Activated CD8-positive, alpha-beta memory T cell treated with anti-CD3 and anti-CD28 coated beads for 24 hours (primary cell): ENCODE results near the gene FAM114A2.

Experiments used
- DNase-seq: peaks from one replicate; pipeline ENCODE4 v3.0.0-alpha.2; 2020

The FAM114A2 gene

GRCh38 chr5:153981905-153982605 is 56.7 kb downstream of the FAM114A2 start:
- no peak for DNase-seq

DNA sequence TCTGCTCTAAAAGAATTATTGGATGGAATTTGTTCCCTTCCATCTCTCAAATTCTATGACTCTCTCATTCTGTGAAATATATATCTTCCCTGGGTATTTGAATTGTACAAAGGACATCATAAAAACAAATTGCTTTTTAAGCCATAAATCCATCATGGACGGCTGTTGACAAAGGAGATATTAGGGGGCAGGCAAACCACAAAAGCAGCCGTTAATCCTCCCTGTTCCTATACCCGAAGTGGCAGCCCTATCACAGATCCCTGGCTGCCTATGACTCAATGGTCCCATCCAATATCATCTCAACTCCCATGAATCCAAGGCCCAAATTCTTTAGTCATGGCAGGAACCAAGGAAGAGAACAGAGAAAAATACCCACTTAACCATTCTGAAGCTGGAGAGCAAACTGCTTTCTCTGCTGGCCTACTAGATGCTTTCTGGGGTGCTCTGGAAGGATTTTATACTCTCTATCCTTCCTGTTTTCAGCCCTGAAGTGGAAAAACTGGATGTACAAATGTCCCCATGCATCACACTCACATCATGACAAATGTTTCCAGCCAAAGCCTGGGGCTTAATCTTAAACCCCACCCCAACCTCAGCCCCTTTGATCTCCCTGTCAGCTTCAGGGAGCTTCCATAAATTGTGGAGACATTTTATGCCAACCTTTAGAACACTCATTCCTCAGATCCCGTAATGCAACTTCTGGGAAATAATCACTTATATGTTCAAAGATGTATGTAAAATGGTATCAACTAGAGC is 59.5 kb downstream of the FAM114A2 start:
- DNase-seq, result no peak

GRCh38 chr5:153974813-153975163 is 63.9 kb downstream of the FAM114A2 start:
- no peak for DNase-seq

- no peak for DNase-seq
Measured at GRCh38 chr5:153974131-153974812, 64.4 kb downstream of the FAM114A2 start.

GRCh38 chr5:153972240-153972639 is 66.5 kb downstream of the FAM114A2 start:
- DNase-seq, result no peak

DNA sequence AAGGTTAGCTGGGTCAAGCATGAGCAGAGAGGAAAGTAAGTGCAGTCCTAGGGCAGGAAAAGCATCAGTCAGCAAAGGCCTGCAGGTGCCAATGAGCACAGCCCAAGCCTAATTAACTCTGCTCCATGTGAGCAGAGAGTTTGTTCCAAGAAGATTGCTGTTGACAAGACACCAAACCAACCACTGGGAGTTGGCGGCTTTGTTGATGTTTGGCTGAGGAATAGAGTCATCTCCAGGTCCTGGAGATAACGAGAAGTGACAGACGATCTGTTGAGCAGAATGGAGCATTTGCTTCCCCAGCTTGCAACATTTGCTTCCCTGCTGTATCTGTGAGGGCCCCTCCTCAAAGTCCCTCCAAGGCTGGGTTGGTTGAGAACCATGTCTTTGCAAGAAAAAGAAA is 68.2 kb downstream of the FAM114A2 start:
- no peak for DNase-seq

DNA sequence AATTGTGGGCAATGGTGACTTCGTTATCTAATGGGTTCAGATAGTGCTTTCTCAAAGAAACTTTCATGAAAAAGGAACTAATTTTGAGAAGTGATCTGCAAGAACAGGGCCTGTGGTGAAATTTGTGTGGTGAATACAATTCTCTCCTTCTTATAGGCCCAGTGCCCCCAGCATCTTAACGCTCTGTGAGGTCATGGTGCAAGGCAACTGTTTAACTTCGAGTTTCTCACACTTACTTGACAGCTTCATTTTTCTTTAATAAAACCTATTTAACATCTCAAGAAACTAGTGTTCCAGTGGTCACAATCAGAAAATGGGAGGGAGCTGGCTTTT is 69.2 kb downstream of the FAM114A2 start:
- no peak for DNase-seq

DNA sequence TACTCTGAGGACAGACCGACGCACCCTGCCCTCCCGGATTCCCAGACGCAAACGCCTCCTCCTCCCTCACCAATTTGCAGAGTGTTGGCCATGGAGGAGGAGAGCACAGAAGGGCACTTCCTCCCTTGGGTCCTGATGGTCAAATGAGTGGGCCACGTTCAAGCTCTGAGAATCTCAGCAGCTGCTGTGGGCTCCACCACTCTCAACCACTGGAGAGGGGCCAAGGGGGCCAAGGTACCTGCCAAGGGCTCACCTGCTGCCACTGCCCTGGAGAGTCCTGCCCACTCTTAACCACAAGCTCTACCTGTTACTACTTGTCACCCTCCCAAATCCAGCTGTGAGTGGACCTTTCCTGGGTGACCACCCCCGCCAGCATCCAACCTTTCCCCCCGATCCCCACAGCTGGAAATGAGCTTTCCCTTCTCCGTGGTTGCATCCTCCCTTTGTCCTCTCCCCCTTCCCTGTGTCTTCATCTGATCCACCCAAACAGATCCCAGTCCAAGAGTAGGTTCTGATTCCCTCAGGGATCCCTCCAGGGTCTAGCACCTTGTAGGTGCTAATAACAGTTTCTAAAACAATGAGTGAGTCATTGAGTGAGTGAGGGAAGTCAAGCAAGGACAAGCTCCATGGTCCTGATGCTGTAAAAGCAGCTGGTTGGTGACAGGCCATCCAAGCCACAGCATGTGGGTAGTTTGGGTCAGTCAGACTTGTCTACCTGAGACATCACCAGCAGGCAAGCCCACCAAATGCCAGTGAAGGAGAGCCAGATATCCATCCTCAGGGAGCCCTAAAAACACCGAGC is 69.7 kb downstream of the FAM114A2 start:
- DNase-seq, result no peak

GRCh38 chr5:153964880-153965645 is 73.6 kb downstream of the FAM114A2 start:
- DNase-seq, result peak; percentile 71

DNA sequence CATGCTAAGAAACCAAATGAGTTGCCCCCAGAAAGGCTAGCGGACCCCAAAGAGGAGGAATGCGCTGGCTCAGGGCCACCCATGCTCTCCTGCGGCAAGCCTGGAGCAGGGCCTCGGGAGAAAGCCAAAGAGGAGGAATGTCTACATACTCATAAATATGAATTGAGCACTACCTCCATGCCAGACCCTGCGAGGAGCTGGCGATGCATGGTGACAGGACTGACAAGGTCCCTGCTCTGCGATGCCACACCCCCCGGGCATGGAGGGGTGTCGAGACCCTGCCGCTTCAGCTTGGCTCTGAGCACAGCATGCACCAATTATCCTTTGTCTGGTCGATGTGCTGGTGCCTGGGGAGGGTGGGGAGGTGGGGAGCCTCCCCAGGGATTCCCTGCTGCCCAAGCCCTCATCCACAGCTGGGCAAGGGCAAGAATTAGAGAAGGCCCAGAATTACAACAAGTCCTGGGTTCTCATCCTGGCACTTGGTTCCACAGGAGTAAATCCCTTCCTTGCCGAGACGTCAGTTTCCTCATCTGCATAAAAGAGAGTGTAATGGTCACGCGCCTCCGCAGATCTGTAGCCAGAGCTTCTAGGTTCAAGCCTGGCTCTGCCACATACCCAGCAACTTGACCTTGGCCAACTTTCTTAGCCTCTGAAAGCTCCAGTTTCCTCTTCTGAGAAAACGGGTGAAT is 74.4 kb downstream of the FAM114A2 start:
- DNase-seq, result no peak

- DNase-seq, result no peak
Measured at GRCh38 chr5:153960269-153961215, 78.2 kb downstream of the FAM114A2 start.

DNA sequence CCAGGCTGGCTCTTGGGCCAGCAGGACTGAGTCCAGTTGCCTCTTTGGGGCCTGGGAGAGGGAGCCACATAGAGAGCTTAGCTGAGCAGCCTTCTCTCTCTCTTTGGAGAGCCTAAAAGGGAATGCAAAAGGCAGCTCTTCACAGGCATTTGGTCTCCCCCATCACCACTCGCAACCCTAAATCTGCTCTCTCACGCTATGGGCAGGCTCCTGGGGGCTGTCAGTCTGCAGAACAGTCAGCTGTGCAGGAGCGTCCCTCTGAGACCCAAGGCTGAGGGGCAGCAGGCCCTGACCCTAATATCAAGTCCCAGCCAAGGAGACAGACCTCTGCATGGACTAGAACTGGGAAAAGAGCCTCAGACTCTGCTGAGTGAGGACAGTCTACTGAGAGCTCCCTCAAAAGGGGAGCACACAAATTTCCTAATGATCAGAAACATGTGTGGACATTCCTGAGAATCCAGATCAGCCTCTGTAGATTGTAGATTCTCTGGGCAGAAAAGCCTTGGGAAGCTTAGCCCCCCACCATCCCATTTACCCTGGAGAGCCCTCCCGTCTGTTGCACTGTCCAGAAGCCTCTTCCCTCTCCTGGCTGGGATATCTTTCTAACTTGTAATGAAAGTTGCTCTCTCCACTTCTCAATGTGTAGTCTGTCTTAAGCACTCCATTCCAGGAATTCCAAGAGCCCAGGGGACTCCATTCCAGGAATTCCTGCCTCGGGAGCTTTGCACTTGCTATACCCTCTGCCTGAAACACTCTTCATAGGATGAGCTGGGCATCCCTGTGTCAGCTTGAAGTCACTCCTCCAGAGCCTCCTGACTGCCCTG is 79.4 kb downstream of the FAM114A2 start:
- DNase-seq, result no peak

GRCh38 chr5:153957205-153957604 is 81.5 kb downstream of the FAM114A2 start:
- DNase-seq, result no peak

GRCh38 chr5:153953411-153953810 is 85.3 kb downstream of the FAM114A2 start:
- no peak for DNase-seq

DNA sequence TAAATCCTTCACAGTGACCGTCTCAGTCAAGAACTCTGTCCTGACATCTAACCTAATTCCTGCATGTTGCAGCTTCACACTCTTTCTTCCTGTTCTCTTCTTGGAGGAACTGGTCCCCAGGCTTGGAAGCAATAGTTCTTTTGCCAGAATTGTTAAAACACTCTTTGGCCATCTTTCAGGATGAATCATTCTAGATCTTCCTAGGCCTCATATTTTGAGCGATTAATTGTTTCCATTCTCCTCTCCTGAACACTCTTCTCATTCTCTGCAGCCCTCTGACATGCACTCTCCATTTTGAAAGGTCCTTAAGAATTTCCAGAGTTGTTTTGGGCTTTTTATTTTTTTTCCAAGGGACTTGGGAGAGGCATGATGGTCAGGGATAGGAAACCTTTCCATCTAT is 85.8 kb downstream of the FAM114A2 start:
- DNase-seq, result no peak

DNA sequence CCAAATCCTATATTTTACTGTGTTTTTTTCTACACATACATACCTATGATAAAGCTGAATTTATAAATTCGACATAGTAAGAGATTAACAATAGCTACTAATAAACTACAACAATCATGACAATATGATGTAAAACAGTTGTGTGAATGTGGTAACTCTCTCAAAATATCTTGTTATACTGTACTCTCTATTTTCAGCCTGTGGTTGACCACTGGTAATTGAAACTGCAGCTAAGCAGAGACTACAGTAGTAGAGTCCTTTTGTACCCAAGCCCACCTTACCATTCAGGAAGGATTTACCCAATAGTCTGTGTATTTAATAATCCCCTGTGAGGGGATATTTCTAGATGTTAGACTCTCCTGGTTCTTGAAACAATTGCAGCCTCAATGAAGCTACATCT is 86.7 kb downstream of the FAM114A2 start:
- DNase-seq, result no peak

GRCh38 chr5:153941265-153941664 is 97.4 kb downstream of the FAM114A2 start:
- no peak for DNase-seq
